IPS-NIHi7 (cell line): Measurements from ENCODE around the gene LASP1NB.
"Not testable (repeated sequence)": the region's sequence is repeated elsewhere in the genome, so short reads cannot be mapped to it uniquely, and the experiment has no call there.

Source experiments
- DNase-seq: peaks from one replicate; pipeline ENCODE4 v3.0.0; 2012; ENCODE audit warnings: mixed read lengths; ENCODE audit errors: extremely low spot score

LASP1NB gene

GRCh38 chr17:38896346-38896954 lies 29.0 kb upstream of the LASP1NB start:
- DNase-seq: no peak

GRCh38 chr17:38897176-38897575 lies 28.2 kb upstream of the LASP1NB start:
- no peak for DNase-seq

GRCh38 chr17:38897671-38898290 lies 27.6 kb upstream of the LASP1NB start:
- DNase-seq: no peak

GRCh38 chr17:38898291-38898679 lies 27.1 kb upstream of the LASP1NB start:
- DNase-seq: no peak

GRCh38 chr17:38898812-38899348 lies 26.5 kb upstream of the LASP1NB start:
- no peak for DNase-seq

- DNase-seq: no peak
These were observed 26.0 kb upstream of the LASP1NB start for GRCh38 chr17:38899421-38899820.

- DNase-seq: no peak
These were observed 24.3 kb upstream of the LASP1NB start for GRCh38 chr17:38900978-38901656.

- DNase-seq: no peak
These were observed 22.0 kb upstream of the LASP1NB start for GRCh38 chr17:38903404-38903803.

GRCh38 chr17:38904892-38905291 lies 20.5 kb upstream of the LASP1NB start:
- DNase-seq: no peak

- no peak for DNase-seq
These were observed 20.0 kb upstream of the LASP1NB start for GRCh38 chr17:38905375-38905774.

- no peak for DNase-seq
These were observed 18.8 kb upstream of the LASP1NB start for GRCh38 chr17:38906460-38907228.

GRCh38 chr17:38907930-38908675 lies 17.3 kb upstream of the LASP1NB start:
- DNase-seq: no peak

GRCh38 chr17:38908676-38909181 lies 16.7 kb upstream of the LASP1NB start:
- no peak for DNase-seq

GRCh38 chr17:38910325-38910724 lies 15.1 kb upstream of the LASP1NB start:
- no peak for DNase-seq

GRCh38 chr17:38911081-38911730 lies 14.2 kb upstream of the LASP1NB start:
- no peak for DNase-seq

GRCh38 chr17:38911731-38912081 lies 13.7 kb upstream of the LASP1NB start:
- not testable (repeated sequence) for DNase-seq

- DNase-seq: no peak
These were observed 13.1 kb upstream of the LASP1NB start for GRCh38 chr17:38912221-38912813.

- DNase-seq: no peak
These were observed 10.4 kb upstream of the LASP1NB start for GRCh38 chr17:38914741-38915638.

- no peak for DNase-seq
These were observed 9.8 kb upstream of the LASP1NB start for GRCh38 chr17:38915639-38915995.
